PC-3 (cell line): ENCODE results near the gene VSIG2. TPM values are rescaled to one million over a fixed set of nuclear protein-coding genes. Genes with fewer than 3 reads are reported as not detected.

Experiments
- ATAC-seq: fragments of 200-7000 bp; cut with Tn5 transposase; 2 replicates; pipeline ENCODE4 v1.9.1; 2020; ENCODE audit warnings: mild to moderate bottlenecking, moderate library complexity
- BruUV-seq: library from RNA; stranded (reverse); fragments of 400-500 nt; replicated peaks from 2 replicates; lab custom pipeline; 2021; lab: Mats Ljungman, UMichigan
- CTCF ChIA-PET: fragments of 300-600 bp; sonication (Branson Sonifier 250); formaldehyde crosslinking; loops from one replicate; lab custom pipeline; 2022; ENCODE audit warnings: antibody characterized with exemption; lab: Charles Lee
- POLR2A ChIA-PET: fragments of 300-600 bp; sonication (Branson Sonifier 250); formaldehyde crosslinking; loops from one replicate; lab custom pipeline; 2022; ENCODE audit warnings: antibody characterized with exemption; ENCODE audit not compliant: unreplicated experiment; lab: Charles Lee
- DNase-seq: peaks from one replicate; pipeline ENCODE4 v3.0.0-alpha.2; 2015
- H2AFZ ChIP-seq: fragments of 300-600 bp; sonication (generic); 2 replicates; pipeline ENCODE4 v1.6.0; 2016; ENCODE audit warnings: antibody characterized with exemption, low read length
- H3F3A ChIP-seq: fragments of 300-600 bp; sonication (generic); one replicate; pipeline ENCODE4 v1.6.0; 2017; ENCODE audit warnings: antibody characterized with exemption, low read length, control low read depth, mild to moderate bottlenecking; ENCODE audit not compliant: unreplicated experiment
- H3K27ac ChIP-seq: fragments of 300-600 bp; sonication (generic); 2 replicates; pipeline ENCODE4 v1.5.1; 2016; ENCODE audit warnings: mild to moderate bottlenecking, low read length
- H3K27me3 ChIP-seq: fragments of 300-600 bp; sonication (generic); 2 replicates; pipeline ENCODE4 v1.6.1; 2016; ENCODE audit warnings: low read length, mixed read lengths
- H3K36me3 ChIP-seq: fragments of 300-600 bp; sonication (generic); 2 replicates; pipeline ENCODE4 v1.6.1; 2016; ENCODE audit warnings: low read depth, mixed run types, low read length, mixed read lengths
- H3K4me1 ChIP-seq: fragments of 300-600 bp; sonication (generic); 2 replicates; pipeline ENCODE4 v1.5.1; 2016; ENCODE audit warnings: low read length; ENCODE audit not compliant: insufficient read depth
- H3K4me2 ChIP-seq: fragments of 300-600 bp; sonication (generic); 2 replicates; pipeline ENCODE4 v1.6.0; 2016; ENCODE audit warnings: low read length
- H3K4me3 ChIP-seq: fragments of 300-600 bp; sonication (generic); 2 replicates; pipeline ENCODE4 v1.5.1; 2016; ENCODE audit warnings: mild to moderate bottlenecking, low read length, mixed read lengths
- H3K79me2 ChIP-seq: fragments of 300-600 bp; sonication (generic); 2 replicates; pipeline ENCODE4 v1.6.1; 2017; ENCODE audit warnings: low read length, mixed read lengths
- H3K9ac ChIP-seq: fragments of 300-600 bp; sonication (generic); 2 replicates; pipeline ENCODE4 v1.6.0; 2016; ENCODE audit warnings: mild to moderate bottlenecking, low read length
- H3K9me2 ChIP-seq: fragments of 300-600 bp; sonication (generic); replicated peaks from 2 replicates; pipeline ENCODE4 v1.6.1; 2016; ENCODE audit warnings: mixed run types, low read length, mixed read lengths
- H3K9me3 ChIP-seq: fragments of 300-600 bp; sonication (generic); 2 replicates; pipeline ENCODE4 v1.6.1; 2016; ENCODE audit warnings: low read length, mixed read lengths
- H4K20me1 ChIP-seq: fragments of 300-600 bp; sonication (generic); 2 replicates; pipeline ENCODE4 v1.6.1; 2016; ENCODE audit warnings: low read length, mixed read lengths
- EZH2 ChIP-seq: fragments of 300-600 bp; sonication (generic); IDR thresholded peaks from one replicate; pipeline ENCODE4 v1.6.1; 2017; ENCODE audit warnings: antibody characterized with exemption, mild to moderate bottlenecking, low read length; ENCODE audit not compliant: unreplicated experiment
- EZH2phosphoT487 ChIP-seq: fragments of 300-600 bp; sonication (generic); IDR thresholded peaks from 2 replicates; pipeline ENCODE4 v1.6.1; 2018; ENCODE audit warnings: mild to moderate bottlenecking, antibody characterized with exemption, low read length, borderline replicate concordance
- intact Hi-C: fragments of 100-400 bp; cut with micrococcal nuclease; formaldehyde crosslinking; loops from 2 replicates; pipeline ENCODE4 v1.9.0; 2023
- total RNA-seq: library from RNA; depleted of rRNA; stranded (reverse); fragments of >200 nt; gene quantifications from 2 replicates; pipeline ENCODE4 v1.2.3, GENCODE V29; 2014
- TF ChIP-seq, protein P1 (sequence below): fragments of 300-600 bp; sonication (generic); conservative IDR thresholded peaks from 2 replicates; pipeline ENCODE4 v1.5.1; 2017; ENCODE audit warnings: antibody characterized with exemption, low read depth, mild to moderate bottlenecking, low read length

The VSIG2 gene
- total RNA-seq, 1 experiment from 2014 or later = not detected

- Histone ChIP-seq H3K9me3 (no peaks in the 10 kb centered on the region), H3K4me1 (peaks cover 15% of the 10 kb centered on the region), H3K9ac (no peak overlapping the region), H3K27ac (peak overlapping the region; percentile 34), H3K79me2 (no peaks in the 10 kb centered on the region), H2AFZ (peak overlapping the region; percentile 68), H3K4me2 (peak overlapping the region; percentile 70), H3K27me3 (no peaks in the 10 kb centered on the region), H3K9me2 (no peaks in the 10 kb centered on the region), H3K4me3 (peak overlapping the region; percentile 18; the same call in 1 of the 2 replicates), H3F3A (no peaks in the 10 kb centered on the region), H3K36me3 (no peaks in the 10 kb centered on the region), H4K20me1 (no peaks in the 10 kb centered on the region)
- intact Hi-C loops = no loop called here
- ATAC-seq = peak; percentile 86
- ChIA-PET CTCF (no interaction called here), POLR2A (no interaction called here)
- BruUV-seq = no TSS peak
- TF ChIP-seq, protein P1, sequence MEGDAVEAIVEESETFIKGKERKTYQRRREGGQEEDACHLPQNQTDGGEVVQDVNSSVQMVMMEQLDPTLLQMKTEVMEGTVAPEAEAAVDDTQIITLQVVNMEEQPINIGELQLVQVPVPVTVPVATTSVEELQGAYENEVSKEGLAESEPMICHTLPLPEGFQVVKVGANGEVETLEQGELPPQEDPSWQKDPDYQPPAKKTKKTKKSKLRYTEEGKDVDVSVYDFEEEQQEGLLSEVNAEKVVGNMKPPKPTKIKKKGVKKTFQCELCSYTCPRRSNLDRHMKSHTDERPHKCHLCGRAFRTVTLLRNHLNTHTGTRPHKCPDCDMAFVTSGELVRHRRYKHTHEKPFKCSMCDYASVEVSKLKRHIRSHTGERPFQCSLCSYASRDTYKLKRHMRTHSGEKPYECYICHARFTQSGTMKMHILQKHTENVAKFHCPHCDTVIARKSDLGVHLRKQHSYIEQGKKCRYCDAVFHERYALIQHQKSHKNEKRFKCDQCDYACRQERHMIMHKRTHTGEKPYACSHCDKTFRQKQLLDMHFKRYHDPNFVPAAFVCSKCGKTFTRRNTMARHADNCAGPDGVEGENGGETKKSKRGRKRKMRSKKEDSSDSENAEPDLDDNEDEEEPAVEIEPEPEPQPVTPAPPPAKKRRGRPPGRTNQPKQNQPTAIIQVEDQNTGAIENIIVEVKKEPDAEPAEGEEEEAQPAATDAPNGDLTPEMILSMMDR = no peak
- TF ChIP-seq EZH2phosphoT487 (no peak), EZH2 (no peak)
- DNase-seq = peak; percentile 73
Observed at GRCh38 chr11:124725719-124726105, 26.3 kb downstream of the VSIG2 start.

GRCh38 chr11:124724979-124725718 lies 26.9 kb downstream of the VSIG2 start:
- intact Hi-C loops = no loop called here
- peak; percentile 62 for ATAC-seq
- no peak overlapping the region for H3K9ac ChIP-seq
- H3K36me3 ChIP-seq = no peaks in the 10 kb centered on the region
- H2AFZ ChIP-seq = peak overlapping the region; percentile 68
- TF ChIP-seq, protein P1 = no peak
- TF ChIP-seq EZH2 (no peak), EZH2phosphoT487 (no peak)
- H3K27me3 ChIP-seq = no peaks in the 10 kb centered on the region
- H3K9me2 ChIP-seq = no peaks in the 10 kb centered on the region
- no peaks in the 10 kb centered on the region for H4K20me1 ChIP-seq
- no peaks in the 10 kb centered on the region for H3K79me2 ChIP-seq
- no peaks in the 10 kb centered on the region for H3K9me3 ChIP-seq
- ChIA-PET CTCF (no interaction called here), POLR2A (no interaction called here)
- peak overlapping the region; percentile 18; the same call in 1 of the 2 replicates for H3K4me3 ChIP-seq
- peak overlapping the region; percentile 70 for H3K4me2 ChIP-seq
- no peaks in the 10 kb centered on the region for H3F3A ChIP-seq
- peak overlapping the region; percentile 34 for H3K27ac ChIP-seq
- H3K4me1 ChIP-seq = peaks cover 15% of the 10 kb centered on the region
- no TSS peak for BruUV-seq
- no peak for DNase-seq

- intact Hi-C loops = no loop called here
- Histone ChIP-seq H3K27me3 (peaks cover 3% of the 10 kb centered on the region; the same call in 1 of the 2 replicates), H3K36me3 (no peaks in the 10 kb centered on the region), H3K79me2 (no peaks in the 10 kb centered on the region), H3K27ac (no peak overlapping the region), H4K20me1 (no peaks in the 10 kb centered on the region), H3K9me2 (no peaks in the 10 kb centered on the region), H3K4me1 (peaks cover 24% of the 10 kb centered on the region), H3K4me3 (no peak overlapping the region), H3K4me2 (no peak overlapping the region), H3K9ac (no peak overlapping the region), H2AFZ (no peak overlapping the region), H3K9me3 (no peaks in the 10 kb centered on the region), H3F3A (no peaks in the 10 kb centered on the region)
- DNase-seq = no peak
- no peak for ATAC-seq
- ChIA-PET POLR2A (no interaction called here), CTCF (no interaction called here)
- TF ChIP-seq, protein P1 = no peak
- no peak for TF ChIP-seq EZH2
- BruUV-seq = no TSS peak
Observed at GRCh38 chr11:124722176-124722575, 29.9 kb downstream of the VSIG2 start.
